ENCODE data around the gene ACOT13. TPM values are rescaled to one million over a fixed set of nuclear protein-coding genes. Genes with fewer than 3 reads are reported as not detected.
"Not testable (repeated sequence)": the region's sequence is repeated elsewhere in the genome, so short reads cannot be mapped to it uniquely, and the experiment has no call there.

ACOT13 gene
- total RNA-seq, 1 donor from 2014 or later: 3.1 TPM

- Histone ChIP-seq H3K9me3 (no peaks in the 10 kb centered on the region), H3K27me3 (no peaks in the 10 kb centered on the region), H3K27ac (no peak overlapping the region), H3K4me3 (no peak overlapping the region), H3K36me3 (no peaks in the 10 kb centered on the region), H3K4me1 (no peaks in the 10 kb centered on the region)
- TF ChIP-seq CTCF (IDR thresholded peaks at IDR 0.05): no peak
- no peak for DNase-seq (ENCODE audit: low spot score in 2 of 2)
- intact Hi-C loops (cut with DNase I): no loop called here
Measured at GRCh38 chr6:24734166-24734565, 67.3 kb downstream of the ACOT13 start.

DNA sequence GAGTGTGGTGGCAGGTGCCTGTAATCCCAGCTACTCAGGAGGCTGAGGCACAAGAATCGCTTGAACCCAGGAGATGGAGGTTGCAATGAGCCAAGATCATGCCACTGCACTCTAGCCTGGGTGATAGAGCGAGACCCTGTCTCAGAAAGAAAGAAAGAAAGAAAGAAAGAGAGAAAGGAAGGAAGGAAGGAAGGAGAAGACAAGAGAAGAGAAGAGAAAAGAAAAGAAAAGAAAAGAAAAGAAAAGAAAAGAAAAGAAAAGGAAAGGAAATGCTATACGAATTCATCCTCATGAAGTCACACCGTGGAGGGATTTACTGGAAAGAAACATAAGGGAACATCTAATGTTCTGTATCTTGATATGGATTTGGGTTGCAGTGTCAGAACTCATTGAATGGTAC lies 67.8 kb downstream of the ACOT13 start:
- intact Hi-C loops (cut with DNase I); DNase-seq (ENCODE audit: low spot score in 2 of 2); H3K36me3 ChIP-seq: not testable (repeated sequence)

DNA sequence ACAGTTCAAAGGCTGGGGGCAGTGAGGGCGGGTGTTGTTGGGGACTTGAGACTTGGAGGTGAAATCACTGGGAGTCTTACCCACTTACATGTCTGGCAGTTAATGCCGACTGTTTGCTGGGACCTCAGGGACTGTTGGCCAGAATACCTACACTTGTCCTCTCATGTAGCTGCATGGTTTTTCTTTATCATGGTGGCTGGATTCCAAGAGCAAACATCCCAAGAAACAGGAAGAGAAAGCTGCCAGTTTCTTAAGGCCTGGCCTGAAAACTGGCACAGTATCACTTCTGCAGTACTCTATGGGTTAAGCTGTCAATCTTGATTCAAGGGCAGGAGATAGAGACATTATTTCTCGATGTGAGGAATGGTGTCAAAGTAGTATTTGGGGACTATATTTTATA lies 71.9 kb downstream of the ACOT13 start:
- H3K4me3 ChIP-seq: no peak overlapping the region
- no peaks in the 10 kb centered on the region for H3K27me3 ChIP-seq
- no peak for TF ChIP-seq CTCF (IDR thresholded peaks at IDR 0.05)
- H3K9me3 ChIP-seq: no peaks in the 10 kb centered on the region
- no peak overlapping the region for H3K27ac ChIP-seq
- no peak for DNase-seq (ENCODE audit: low spot score in 2 of 2)
- no peaks in the 10 kb centered on the region for H3K36me3 ChIP-seq
- no peaks in the 10 kb centered on the region for H3K4me1 ChIP-seq
- intact Hi-C loops (cut with DNase I): no loop called here

More for the DNA sequence above, 67.8 kb downstream of the ACOT13 start:
- H3K27ac ChIP-seq, H3K9me3 ChIP-seq, H3K27me3 ChIP-seq, H3K4me1 ChIP-seq, H3K4me3 ChIP-seq: not testable (repeated sequence)

DNA sequence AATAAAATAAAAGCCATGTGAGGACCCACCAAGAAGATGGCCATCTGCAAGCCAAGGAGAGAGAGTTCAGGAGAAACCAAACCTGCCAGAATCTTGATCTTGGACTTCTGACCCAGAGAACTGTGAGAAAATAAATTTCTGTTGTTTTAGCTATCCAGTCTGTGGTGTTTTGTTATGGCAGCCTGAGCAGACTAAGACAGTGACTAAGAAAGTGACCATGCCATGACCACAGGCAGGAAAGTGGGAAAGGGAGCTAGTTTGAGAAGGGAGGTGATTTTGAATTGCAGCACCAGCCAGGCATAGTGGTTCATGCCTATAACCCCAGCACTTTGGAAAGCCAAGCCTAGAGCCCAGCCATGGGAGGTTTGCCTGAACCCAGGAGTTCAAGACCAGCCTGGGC lies 74.0 kb downstream of the ACOT13 start:
- Histone ChIP-seq H3K9me3 (no peaks in the 10 kb centered on the region), H3K27me3 (no peaks in the 10 kb centered on the region), H3K36me3 (no peaks in the 10 kb centered on the region), H3K27ac (no peak overlapping the region), H3K4me3 (no peak overlapping the region), H3K4me1 (no peaks in the 10 kb centered on the region)
- no peak for DNase-seq (ENCODE audit: low spot score in 2 of 2)
- no peak for TF ChIP-seq CTCF (IDR thresholded peaks at IDR 0.05)
- intact Hi-C loops (cut with DNase I): no loop called here

- H3K36me3 ChIP-seq: no peaks in the 10 kb centered on the region
- no peak for TF ChIP-seq CTCF (IDR thresholded peaks at IDR 0.05)
- H3K27me3 ChIP-seq: no peaks in the 10 kb centered on the region
- intact Hi-C loops (cut with DNase I): loop anchor here (2.0 kb wide), 1 partner anchor 21 kb away; no protein-coding TSS in a partner anchor
- H3K4me1 ChIP-seq: no peaks in the 10 kb centered on the region
- no peak overlapping the region for H3K4me3 ChIP-seq
- no peak for DNase-seq (ENCODE audit: low spot score in 2 of 2)
- peak overlapping the region in 1 of 2 donors; percentile 9 for H3K27ac ChIP-seq
- no peaks in the 10 kb centered on the region for H3K9me3 ChIP-seq
Measured at GRCh38 chr6:24742216-24742738, 75.4 kb downstream of the ACOT13 start.

GRCh38 chr6:24743265-24743943 lies 76.5 kb downstream of the ACOT13 start:
- H3K36me3 ChIP-seq: no peaks in the 10 kb centered on the region
- DNase-seq (ENCODE audit: low spot score in 2 of 2): peak in 1 of 2 donors; percentile 67
- H3K4me3 ChIP-seq: peak overlapping the region in 1 of 2 donors; percentile 24
- no peak for TF ChIP-seq CTCF (IDR thresholded peaks at IDR 0.05)
- no peaks in the 10 kb centered on the region for H3K27me3 ChIP-seq
- no peaks in the 10 kb centered on the region for H3K9me3 ChIP-seq
- intact Hi-C loops (cut with DNase I): loop anchor here (2.0 kb wide), 1 partner anchor 23 kb away; no protein-coding TSS in a partner anchor
- H3K4me1 ChIP-seq: no peaks in the 10 kb centered on the region
- H3K27ac ChIP-seq: peak overlapping the region; percentile 9 to 34
